ENCODE measurements around the gene FADS2. TPM values are rescaled to one million over a fixed set of nuclear protein-coding genes. Genes with fewer than 3 reads are reported as not detected.

The FADS2 gene
- total and polyA plus RNA-seq, 9 of the 15 experiments (the other 6 are each of a cell fraction or from before 2014, with no cell fraction given): 2.9 to 42.8 (median 16.2) TPM

DNA sequence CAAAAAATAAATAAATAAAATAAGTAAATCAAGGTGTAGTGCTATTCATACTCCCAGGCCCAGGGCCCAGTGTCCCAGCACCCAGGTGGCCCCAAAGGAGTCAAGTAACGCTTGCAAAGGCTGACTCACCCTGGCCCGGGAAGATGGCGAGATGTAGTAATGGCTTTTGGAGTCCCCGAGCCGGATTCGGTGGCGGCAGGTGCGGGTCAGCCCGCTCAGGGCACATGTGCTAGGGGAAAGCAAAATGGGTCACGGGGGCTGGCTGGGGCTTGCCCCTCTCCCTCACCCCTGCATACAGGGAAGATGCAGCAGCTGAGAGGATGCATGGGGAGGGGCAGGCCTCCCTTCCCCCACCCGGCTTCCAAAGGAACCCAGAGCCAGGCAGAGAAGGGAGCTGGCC is 74.2 kb downstream of the FADS2 start (continued):
- no peak for TF ChIP-seq REST (IDR thresholded peaks at IDR 0.05; ENCODE audit: borderline replicate concordance)
- TF ChIP-seq REST (CRISPR knock-in tag; IDR thresholded peaks at IDR 0.05; ENCODE audit: low read depth): no peak
- TF ChIP-seq MTA3 (IDR thresholded peaks at IDR 0.05; ENCODE audit: borderline replicate concordance): no peak
- TF ChIP-seq ETS1 (conservative IDR thresholded peaks at IDR 0.05; ENCODE audit: control insufficient read depth, low read depth, low read length): no peak
- no peak for TF ChIP-seq ZNF133 (CRISPR knock-in tag; IDR thresholded peaks at IDR 0.05)
- TF ChIP-seq, protein P1, sequence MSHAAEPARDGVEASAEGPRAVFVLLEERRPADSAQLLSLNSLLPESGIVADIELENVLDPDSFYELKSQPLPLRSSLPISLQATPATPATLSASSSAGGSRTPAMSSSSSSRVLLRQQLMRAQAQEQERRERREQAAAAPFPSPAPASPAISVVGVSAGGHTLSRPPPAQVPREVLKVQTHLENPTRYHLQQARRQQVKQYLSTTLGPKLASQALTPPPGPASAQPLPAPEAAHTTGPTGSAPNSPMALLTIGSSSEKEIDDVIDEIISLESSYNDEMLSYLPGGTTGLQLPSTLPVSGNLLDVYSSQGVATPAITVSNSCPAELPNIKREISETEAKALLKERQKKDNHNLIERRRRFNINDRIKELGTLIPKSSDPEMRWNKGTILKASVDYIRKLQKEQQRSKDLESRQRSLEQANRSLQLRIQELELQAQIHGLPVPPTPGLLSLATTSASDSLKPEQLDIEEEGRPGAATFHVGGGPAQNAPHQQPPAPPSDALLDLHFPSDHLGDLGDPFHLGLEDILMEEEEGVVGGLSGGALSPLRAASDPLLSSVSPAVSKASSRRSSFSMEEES (CRISPR knock-in tag; IDR thresholded peaks at IDR 0.05): no peak
- TF ChIP-seq ZNF57 (CRISPR knock-in tag; IDR thresholded peaks at IDR 0.05): no peak
- no peak for TF ChIP-seq ZNF75A (CRISPR knock-in tag; IDR thresholded peaks at IDR 0.05)
- no peak for TF ChIP-seq ZNF175 (CRISPR knock-in tag; IDR thresholded peaks at IDR 0.05; ENCODE audit: low read depth)
- TF ChIP-seq ZNF398 (CRISPR knock-in tag; IDR thresholded peaks at IDR 0.05): no peak
- TF ChIP-seq FOXA3 (CRISPR knock-in tag; conservative IDR thresholded peaks at IDR 0.05 in 1 of 2, IDR thresholded peaks at IDR 0.05 in 1 of 2): no peak
